ENCODE data around the gene GJD3. TPM values are rescaled to one million over a fixed set of nuclear protein-coding genes. Genes with fewer than 3 reads are reported as not detected.
"Not testable (repeated sequence)": the region's sequence is repeated elsewhere in the genome, so short reads cannot be mapped to it uniquely, and the experiment has no call there.

The GJD3 gene
- total and polyA plus RNA-seq, 2 experiments from 2014 or later: 1.4 TPM; not detected in 1

DNA sequence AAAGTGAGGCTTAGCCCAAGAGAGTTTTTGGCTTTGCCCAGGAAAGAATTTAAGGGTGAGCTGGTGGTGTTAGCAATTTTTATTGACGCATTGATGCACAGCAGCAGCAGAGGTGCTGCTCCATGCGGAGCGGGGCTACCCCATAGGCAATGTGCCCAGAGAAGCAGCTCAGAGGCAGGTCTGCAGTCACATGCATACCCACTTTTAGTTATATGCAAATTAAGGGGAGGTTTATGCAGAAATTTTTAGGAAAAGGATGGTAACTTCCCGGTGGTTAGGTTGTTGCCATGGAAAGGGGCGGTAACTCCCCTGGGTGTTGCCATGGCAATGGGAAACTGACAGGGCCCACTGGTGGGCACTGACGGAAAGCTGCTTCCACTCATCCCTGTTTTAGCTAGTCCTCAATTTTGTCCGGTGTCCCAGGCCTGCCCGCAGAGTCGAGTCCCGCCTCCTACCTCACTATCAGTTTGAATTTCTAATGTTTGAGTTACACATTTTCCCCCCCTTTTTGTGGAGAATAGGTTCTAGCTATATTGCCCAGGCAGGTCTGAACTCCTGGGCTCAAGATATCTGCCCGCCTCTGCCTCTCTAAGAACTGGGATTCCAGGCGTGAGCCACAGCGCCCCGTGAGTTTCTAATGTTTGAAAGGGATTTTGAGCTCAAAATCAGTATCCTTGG, 10.4 kb upstream of the GJD3 start (continued):
- TF ChIP-seq EZH2phosphoT487 (IDR thresholded peaks at IDR 0.05; ENCODE audit: unreplicated experiment) (no peak), JUNB (IDR thresholded peaks at IDR 0.05; ENCODE audit: unreplicated experiment) (no peak), STAT1 (IDR thresholded peaks at IDR 0.05; ENCODE audit: unreplicated experiment) (no peak)
- TF ChIP-seq, protein P1, sequence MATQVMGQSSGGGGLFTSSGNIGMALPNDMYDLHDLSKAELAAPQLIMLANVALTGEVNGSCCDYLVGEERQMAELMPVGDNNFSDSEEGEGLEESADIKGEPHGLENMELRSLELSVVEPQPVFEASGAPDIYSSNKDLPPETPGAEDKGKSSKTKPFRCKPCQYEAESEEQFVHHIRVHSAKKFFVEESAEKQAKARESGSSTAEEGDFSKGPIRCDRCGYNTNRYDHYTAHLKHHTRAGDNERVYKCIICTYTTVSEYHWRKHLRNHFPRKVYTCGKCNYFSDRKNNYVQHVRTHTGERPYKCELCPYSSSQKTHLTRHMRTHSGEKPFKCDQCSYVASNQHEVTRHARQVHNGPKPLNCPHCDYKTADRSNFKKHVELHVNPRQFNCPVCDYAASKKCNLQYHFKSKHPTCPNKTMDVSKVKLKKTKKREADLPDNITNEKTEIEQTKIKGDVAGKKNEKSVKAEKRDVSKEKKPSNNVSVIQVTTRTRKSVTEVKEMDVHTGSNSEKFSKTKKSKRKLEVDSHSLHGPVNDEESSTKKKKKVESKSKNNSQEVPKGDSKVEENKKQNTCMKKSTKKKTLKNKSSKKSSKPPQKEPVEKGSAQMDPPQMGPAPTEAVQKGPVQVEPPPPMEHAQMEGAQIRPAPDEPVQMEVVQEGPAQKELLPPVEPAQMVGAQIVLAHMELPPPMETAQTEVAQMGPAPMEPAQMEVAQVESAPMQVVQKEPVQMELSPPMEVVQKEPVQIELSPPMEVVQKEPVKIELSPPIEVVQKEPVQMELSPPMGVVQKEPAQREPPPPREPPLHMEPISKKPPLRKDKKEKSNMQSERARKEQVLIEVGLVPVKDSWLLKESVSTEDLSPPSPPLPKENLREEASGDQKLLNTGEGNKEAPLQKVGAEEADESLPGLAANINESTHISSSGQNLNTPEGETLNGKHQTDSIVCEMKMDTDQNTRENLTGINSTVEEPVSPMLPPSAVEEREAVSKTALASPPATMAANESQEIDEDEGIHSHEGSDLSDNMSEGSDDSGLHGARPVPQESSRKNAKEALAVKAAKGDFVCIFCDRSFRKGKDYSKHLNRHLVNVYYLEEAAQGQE (IDR thresholded peaks at IDR 0.05; ENCODE audit: unreplicated experiment): no peak

DNA sequence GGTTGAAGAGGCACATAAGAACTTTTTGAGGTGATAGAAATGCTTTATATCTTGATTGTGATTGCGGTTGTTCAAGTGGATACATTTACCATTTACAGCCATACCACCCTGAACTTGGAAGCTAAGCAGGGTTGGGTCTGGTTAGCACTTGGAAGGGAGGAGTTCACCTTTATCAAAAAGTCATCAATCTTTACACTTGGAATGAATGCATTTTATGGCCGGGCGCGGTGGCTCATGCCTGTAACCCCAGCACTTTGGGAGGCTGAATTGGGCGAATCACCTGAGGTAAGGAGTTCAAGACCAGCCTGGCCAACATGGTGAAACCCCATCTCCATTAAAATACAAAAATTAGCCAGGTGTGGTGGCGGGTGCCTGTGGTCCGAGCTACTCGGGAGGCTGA, 9.5 kb upstream of the GJD3 start:
- peaks cover 8% of the 10 kb centered on the region; the same call in 1 of the 2 replicates for H3F3A ChIP-seq (replicated peaks; ENCODE audit: low read depth)
- DNase-seq (ENCODE audit: low spot score) (no peak), ATAC-seq (no peak)
- H3K27me3 ChIP-seq (ENCODE audit: insufficient read depth): no peaks in the 10 kb centered on the region
- H3K4me1 ChIP-seq (ENCODE audit: insufficient read depth): peaks cover 7% of the 10 kb centered on the region; the same call in 1 of the 2 replicates
- no peaks in the 10 kb centered on the region for H3K36me3 ChIP-seq (ENCODE audit: insufficient read depth)
- Mint-ChIP-seq H3K36me3 (ENCODE audit: low read depth) (peaks cover 11% of the 10 kb centered on the region; the same call in 2 of the 3 replicates), H3K9me3 (peaks cover 14% of the 10 kb centered on the region), H3K4me1 (peaks cover 7% of the 10 kb centered on the region), H3K27ac (no peak overlapping the region), H3K27me3 (ENCODE audit: insufficient read depth, low read depth, poor library complexity) (peaks cover 15% of the 10 kb centered on the region), H3K4me3 (no peak overlapping the region)
- no peaks in the 10 kb centered on the region for H3K9me2 ChIP-seq (ENCODE audit: insufficient read depth)
- no peak overlapping the region for H3K4me3 ChIP-seq
- H3K4me2 ChIP-seq: no peak overlapping the region
- H3K79me2 ChIP-seq (replicated peaks; ENCODE audit: insufficient read depth): no peaks in the 10 kb centered on the region
- no peak overlapping the region for H3K27ac ChIP-seq (ENCODE audit: low read depth)
- H4K20me1 ChIP-seq (replicated peaks; ENCODE audit: insufficient read depth): no peaks in the 10 kb centered on the region
- TF ChIP-seq CREB1 (CRISPR knock-in tag; IDR thresholded peaks at IDR 0.05; ENCODE audit: low read depth) (no peak), ZNF331 (CRISPR knock-in tag; IDR thresholded peaks at IDR 0.05; ENCODE audit: low read depth) (no peak), STAT1 (IDR thresholded peaks at IDR 0.05; ENCODE audit: unreplicated experiment) (no peak), NANOG (IDR thresholded peaks at IDR 0.05; ENCODE audit: borderline replicate concordance) (no peak)
- H2AFZ ChIP-seq: no peak overlapping the region

DNA sequence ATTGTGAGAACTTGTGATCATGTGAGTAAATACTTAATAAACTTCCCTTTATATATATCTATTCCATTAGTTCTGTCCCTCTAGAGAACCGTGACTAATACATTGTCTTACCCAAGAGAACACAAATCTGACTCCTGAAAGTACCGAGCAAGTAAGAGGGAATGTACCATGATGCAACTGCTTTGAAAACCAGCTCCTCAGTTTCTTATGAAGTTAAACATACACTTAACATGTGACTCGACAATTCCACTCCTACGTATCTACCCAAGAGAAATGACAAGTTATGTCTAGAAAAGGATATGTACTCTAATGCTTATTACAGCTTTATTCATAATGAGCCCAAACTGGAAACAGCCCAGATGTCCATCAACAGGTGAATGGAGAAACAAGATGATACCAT, 8.8 kb upstream of the GJD3 start:
- H3K4me1 Mint-ChIP-seq: peaks cover 7% of the 10 kb centered on the region
- H3K27me3 Mint-ChIP-seq (ENCODE audit: insufficient read depth, low read depth, poor library complexity): peaks cover 15% of the 10 kb centered on the region
- peaks cover 7% of the 10 kb centered on the region; the same call in 1 of the 2 replicates for H3K4me1 ChIP-seq (ENCODE audit: insufficient read depth)
- H3K79me2 ChIP-seq (replicated peaks; ENCODE audit: insufficient read depth): no peaks in the 10 kb centered on the region
- no peak overlapping the region for H3K27ac ChIP-seq (ENCODE audit: low read depth)
- H3K27me3 ChIP-seq (ENCODE audit: insufficient read depth): no peaks in the 10 kb centered on the region
- no peak overlapping the region for H3K4me3 ChIP-seq
- H3K9me3 Mint-ChIP-seq: peaks cover 14% of the 10 kb centered on the region
- H3K27ac Mint-ChIP-seq: no peak overlapping the region
- H3K36me3 Mint-ChIP-seq (ENCODE audit: low read depth): peaks cover 11% of the 10 kb centered on the region; the same call in 2 of the 3 replicates
- H3F3A ChIP-seq (replicated peaks; ENCODE audit: low read depth): peaks cover 8% of the 10 kb centered on the region; the same call in 1 of the 2 replicates
- H4K20me1 ChIP-seq (replicated peaks; ENCODE audit: insufficient read depth): no peaks in the 10 kb centered on the region
- no peak overlapping the region for H2AFZ ChIP-seq
- no peak overlapping the region for H3K4me3 Mint-ChIP-seq
- TF ChIP-seq EZH2phosphoT487 (IDR thresholded peaks at IDR 0.05; ENCODE audit: unreplicated experiment): no peak
- TF ChIP-seq, protein P2, sequence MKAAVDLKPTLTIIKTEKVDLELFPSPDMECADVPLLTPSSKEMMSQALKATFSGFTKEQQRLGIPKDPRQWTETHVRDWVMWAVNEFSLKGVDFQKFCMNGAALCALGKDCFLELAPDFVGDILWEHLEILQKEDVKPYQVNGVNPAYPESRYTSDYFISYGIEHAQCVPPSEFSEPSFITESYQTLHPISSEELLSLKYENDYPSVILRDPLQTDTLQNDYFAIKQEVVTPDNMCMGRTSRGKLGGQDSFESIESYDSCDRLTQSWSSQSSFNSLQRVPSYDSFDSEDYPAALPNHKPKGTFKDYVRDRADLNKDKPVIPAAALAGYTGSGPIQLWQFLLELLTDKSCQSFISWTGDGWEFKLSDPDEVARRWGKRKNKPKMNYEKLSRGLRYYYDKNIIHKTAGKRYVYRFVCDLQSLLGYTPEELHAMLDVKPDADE (IDR thresholded peaks at IDR 0.05): no peak
- no peaks in the 10 kb centered on the region for H3K9me2 ChIP-seq (ENCODE audit: insufficient read depth)
- ATAC-seq (no peak), DNase-seq (ENCODE audit: low spot score) (no peak)
- no peaks in the 10 kb centered on the region for H3K36me3 ChIP-seq (ENCODE audit: insufficient read depth)
- H3K4me2 ChIP-seq: no peak overlapping the region

DNA sequence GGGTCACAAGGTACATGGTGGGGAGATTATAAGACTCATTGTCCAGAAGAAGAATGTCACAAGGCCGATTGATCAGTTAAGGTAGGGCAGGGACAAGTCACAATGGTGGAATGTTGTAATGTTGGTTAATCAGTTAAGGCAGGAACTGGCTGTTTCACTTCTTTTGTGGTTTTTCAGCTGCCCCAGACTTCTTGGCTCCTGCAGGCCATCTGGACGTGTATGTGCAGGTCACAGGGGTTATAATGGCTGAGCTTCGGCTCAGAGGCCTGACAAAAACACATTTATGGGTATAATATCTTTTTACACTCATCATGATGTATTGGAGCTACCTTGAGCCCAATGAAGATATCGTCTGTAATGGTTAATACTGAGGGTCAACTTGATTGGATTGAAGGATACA, 8.1 kb upstream of the GJD3 start:
- not testable (repeated sequence) for H3K4me3 Mint-ChIP-seq; H3K27ac ChIP-seq (ENCODE audit: low read depth); H3K4me1 ChIP-seq (ENCODE audit: insufficient read depth); DNase-seq (ENCODE audit: low spot score); ATAC-seq; H3K27me3 ChIP-seq (ENCODE audit: insufficient read depth); H3F3A ChIP-seq (replicated peaks; ENCODE audit: low read depth); H3K9me2 ChIP-seq (ENCODE audit: insufficient read depth); H3K4me3 ChIP-seq; H3K36me3 ChIP-seq (ENCODE audit: insufficient read depth); H2AFZ ChIP-seq; H3K79me2 ChIP-seq (replicated peaks; ENCODE audit: insufficient read depth); H3K4me2 ChIP-seq; H3K27ac Mint-ChIP-seq; H3K4me1 Mint-ChIP-seq; H4K20me1 ChIP-seq (replicated peaks; ENCODE audit: insufficient read depth)
- H3K36me3 Mint-ChIP-seq (ENCODE audit: low read depth): peaks cover 11% of the 10 kb centered on the region; the same call in 2 of the 3 replicates
- H3K9me3 Mint-ChIP-seq: peaks cover 14% of the 10 kb centered on the region
- peaks cover 16% of the 10 kb centered on the region for H3K27me3 Mint-ChIP-seq (ENCODE audit: insufficient read depth, low read depth, poor library complexity)

All from GM23338 (cell line).